ENCODE measurements around the gene PTPRN2.

Gene PTPRN2

GRCh38 chr7:157884461-157885062, 703.1 kb downstream of the PTPRN2 start:
- no peak for DNase-seq

DNA sequence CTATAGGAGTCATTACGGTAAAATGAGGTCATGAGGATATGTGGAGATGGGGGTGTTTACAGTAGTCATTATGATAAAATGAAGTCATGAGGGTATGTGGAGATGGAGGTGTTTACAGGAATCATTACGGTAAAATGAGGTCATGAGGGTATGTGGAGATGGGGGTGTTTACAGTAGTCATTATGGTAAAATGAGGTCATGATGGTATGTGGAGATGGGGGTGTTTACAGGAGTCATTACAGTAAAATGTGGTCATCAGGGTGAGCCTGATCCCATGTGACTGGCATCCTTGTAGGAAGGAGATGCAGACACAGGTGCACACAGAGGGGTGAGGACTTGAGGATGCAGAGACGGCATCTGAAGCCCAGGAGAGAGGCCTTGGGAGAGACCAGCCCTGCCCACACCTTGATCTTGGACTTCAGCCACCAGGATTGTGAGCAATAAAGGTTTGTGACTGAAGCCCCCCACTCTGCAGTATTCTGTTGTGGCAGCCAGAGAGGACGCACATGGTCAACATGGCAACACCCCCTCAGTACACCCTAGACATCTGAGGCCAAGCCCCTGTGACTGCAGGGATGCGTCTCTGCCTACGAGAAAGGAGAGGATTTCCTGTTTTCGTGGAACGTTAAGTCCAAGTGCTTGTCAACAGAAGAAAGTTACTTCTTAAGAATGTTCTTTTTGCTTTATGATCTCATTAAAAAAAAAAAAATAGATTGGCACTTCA, 706.4 kb downstream of the PTPRN2 start:
- DNase-seq = no peak

DNA sequence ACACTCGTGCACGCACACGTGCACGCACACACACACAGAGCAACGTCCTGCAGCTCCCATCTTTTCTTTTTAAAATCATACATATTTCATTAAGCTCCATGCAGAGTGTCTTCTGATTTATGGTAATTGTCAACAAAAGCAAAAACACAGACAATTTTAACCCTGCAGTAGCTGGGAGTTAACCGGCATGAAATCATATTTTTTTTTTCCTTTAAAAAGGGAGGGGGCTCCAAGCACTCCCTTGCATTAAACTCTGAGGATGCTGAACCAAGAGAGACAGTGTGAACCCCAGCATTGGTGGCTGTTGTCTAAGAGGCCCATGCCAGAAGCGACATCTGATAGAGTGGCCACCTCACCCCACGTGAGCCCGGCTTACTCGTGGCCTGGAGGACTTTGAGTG, 708.2 kb downstream of the PTPRN2 start:
- no peak for DNase-seq

- no peak for DNase-seq
Observed at GRCh38 chr7:157877298-157878090, 710.1 kb downstream of the PTPRN2 start.

DNA sequence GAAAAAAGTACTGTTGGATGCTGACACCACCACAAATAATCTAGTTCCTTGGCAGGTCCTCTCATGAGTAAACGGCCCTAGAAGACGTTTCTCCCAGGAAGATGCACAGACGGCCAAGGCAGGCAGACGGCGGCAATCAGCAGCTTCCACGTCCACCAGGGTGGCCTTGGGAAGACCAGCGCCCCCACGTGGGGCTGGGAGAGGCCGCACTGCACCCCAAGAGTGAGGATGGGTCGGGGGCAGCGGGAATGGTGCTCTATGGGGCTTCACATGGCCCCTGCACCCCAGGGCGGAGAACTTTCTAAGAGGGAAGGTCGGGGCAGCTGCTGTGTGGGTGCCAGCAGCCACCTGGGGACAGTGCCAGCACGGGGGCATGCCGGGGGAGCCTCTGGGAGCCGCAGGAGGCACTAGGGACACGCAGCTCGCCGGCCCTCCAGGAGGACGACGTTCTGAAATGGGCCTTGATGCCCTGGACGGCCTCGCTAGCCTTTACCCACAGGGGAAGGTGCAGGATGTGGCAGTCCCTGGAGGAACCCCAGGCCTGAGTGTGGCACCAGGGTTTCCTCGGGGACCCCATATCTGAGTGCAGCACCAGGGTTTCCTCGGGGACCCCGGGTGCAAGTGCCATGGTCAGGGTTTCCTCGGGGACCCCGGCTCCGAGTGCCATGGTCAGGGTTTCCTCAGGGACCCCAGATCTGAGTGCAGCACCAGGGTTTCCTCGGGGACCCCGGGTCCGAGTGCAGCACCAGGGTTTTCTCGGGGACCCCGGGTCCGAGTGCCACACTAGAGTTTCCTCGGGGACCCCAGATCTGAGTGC, 710.9 kb downstream of the PTPRN2 start:
- no peak for DNase-seq

GRCh38 chr7:157875230-157876179, 712.1 kb downstream of the PTPRN2 start:
- no peak for DNase-seq

GRCh38 chr7:157874870-157875229, 712.8 kb downstream of the PTPRN2 start:
- no peak for DNase-seq

DNA sequence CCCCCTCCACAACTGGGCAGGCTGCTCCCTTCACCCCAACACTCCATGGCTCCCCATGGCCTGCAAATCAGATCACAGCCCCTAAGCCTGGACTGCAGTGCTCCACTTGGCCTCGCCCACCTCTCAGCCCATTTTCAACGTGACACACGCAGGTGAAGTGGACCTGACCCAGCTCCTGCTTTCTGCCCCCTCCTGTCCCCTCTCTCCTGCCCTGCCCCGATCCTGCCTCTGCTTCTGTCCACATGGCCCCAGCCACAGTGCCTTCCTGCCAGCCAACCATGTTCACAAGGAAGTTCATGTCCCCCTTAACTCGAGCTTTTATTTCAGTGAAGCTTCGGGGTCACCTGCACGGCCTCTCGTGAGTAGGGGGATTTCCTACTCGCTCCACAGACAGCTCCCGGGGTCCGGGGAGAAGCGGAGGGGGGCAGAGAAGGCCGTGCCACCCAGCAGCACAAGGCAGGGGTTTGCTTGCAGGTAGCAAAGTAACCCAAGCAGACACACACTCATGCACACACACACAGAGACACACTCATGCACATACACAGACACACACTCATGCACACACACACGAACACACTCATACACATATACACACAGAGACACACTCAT, 713.3 kb downstream of the PTPRN2 start:
- no peak for DNase-seq

GRCh38 chr7:157873664-157874063, 714.0 kb downstream of the PTPRN2 start:
- no peak for DNase-seq

- DNase-seq = no peak
Observed at GRCh38 chr7:157873181-157873580, 714.4 kb downstream of the PTPRN2 start.

GRCh38 chr7:157872447-157872846, 715.2 kb downstream of the PTPRN2 start:
- no peak for DNase-seq

- no peak for DNase-seq
Observed at GRCh38 chr7:157871681-157872080, 715.9 kb downstream of the PTPRN2 start.

DNA sequence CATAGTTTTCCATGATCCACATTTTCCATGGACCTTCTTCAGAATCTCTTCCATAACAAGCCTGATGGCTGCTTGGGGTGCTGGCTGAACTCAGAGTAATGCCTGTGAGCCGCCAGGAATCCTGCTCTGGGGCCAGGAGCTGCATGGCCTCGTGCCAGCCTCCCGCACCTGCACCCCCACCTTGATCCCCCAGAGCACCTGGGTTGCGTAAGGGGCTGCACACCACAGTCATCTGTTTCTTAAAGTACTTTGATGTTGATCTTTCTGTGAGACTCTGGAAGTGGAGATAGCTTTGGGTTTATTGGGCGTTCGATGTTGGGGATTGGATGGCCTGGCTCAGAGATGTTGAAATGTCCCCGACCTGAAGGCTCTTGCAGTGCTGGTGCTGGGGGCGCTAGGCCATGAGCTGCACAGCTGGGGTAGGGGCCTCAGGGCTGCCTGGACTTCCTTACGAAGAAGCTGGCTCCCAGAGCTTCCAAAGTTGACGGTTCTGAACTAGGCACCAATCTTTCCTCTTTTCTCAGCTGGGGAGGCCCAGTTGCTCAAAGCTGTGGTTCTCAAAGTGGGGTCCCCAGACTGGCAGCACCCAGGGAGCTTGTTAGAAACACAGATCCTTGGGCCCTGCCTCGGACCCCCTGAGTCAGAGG, 716.9 kb downstream of the PTPRN2 start:
- no peak for DNase-seq

- no peak for DNase-seq
Observed at GRCh38 chr7:157869793-157870192, 717.8 kb downstream of the PTPRN2 start.

GRCh38 chr7:157867685-157868305, 719.8 kb downstream of the PTPRN2 start:
- DNase-seq = no peak

- DNase-seq = no peak
Observed at GRCh38 chr7:157866336-157866924, 721.2 kb downstream of the PTPRN2 start.

DNA sequence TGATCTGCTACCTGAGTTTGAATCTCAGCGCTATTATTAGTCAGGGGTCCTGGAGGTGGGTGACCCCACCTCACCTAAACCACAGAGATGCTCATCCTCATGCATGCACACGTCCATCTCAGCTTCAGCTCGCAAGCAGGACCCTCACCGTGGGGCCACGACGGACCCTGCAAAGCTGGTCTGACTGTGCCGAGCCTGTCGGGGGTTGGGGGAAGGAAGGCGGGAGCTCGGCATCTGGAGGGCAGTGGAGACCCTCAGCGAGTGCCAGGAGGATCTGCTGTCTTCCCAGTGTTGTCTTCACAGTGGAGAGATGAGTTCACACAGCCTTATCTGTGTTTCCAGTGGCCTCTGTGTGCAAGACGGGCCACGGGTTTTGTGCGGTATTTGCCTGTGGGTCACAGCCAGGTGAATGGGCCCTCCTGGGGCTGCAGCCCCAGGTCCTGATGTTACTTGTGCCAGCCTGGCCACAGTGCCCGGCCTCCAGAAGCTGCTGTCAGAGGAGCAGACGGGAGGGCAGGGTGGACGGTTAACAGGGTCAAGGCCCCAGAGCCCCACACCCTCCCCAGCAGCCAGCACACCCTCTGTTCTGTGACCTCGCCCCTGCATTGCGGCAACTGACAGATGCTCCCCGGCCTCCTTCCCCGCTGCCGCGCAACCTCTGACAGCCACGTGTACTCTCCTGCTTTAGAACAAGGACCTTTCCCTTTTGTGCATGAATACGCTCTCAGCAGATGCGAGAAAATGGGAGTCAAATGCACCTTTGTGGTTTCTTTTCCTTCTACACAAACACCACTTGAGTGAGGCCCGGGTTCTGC, 722.1 kb downstream of the PTPRN2 start:
- no peak for DNase-seq

GRCh38 chr7:157864911-157865310, 722.7 kb downstream of the PTPRN2 start:
- no peak for DNase-seq
